ENCODE measurements around the gene AGBL5. TPM values are rescaled to one million over a fixed set of nuclear protein-coding genes. Genes with fewer than 3 reads are reported as not detected.

AGBL5 gene
- total and polyA plus RNA-seq, 8 donors, result 7.8 to 29.0 (median 12.2) TPM

DNA sequence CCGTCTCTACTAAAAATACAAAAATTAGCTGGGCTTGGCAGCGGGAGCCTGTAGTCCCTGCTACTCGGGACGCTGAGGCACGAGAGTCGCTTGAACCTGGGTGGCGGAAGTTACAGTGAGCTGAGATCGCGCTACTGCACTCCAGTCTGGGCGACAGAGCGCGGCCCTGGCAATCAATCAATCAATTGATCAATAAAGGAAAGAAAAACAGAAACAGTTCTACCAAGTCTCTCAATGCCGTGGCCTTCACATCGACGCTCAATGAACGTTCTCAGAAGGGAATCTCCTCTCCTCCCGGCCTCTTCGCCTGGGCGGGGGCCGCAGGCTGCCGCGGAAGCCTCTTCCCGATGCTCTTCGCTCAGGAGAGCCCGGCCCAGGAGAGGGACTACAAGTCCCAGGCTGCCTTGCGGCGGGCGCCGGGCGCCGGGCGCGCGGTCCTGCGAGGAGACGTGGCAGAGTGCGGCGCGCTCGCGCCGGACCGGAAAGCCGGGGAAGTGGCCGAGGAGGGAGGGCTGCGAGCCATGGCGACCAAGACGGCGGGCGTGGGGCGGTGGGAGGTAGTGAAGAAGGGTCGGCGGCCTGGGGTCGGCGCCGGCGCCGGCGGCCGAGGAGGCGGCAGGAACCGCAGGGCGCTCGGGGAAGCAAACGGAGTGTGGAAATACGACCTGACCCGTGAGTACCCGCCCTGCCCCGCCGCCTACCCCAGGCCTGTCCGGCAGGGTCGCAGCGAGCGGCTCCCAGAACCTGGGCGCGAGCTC lies 18.8 kb upstream of the AGBL5 start, which contains the start of gene TMEM214:
Gene TMEM214, plus strand, starts transcription at position 471 of the 758 bp plus-strand sequence. Its CDS starts 51 bp downstream, at position 522.
- DNase-seq, result peak; percentile 92 to 95
- Histone ChIP-seq H3K4me3 (peak within 1 kb of the TSS; percentile 78 to 99 (median 88)), H3K36me3 (peaks cover 27 to 43% (median 41%) of the 10 kb centered on the region in 4 donors), H3K27me3 (no peaks in the 10 kb centered on the region), H3K4me1 (peaks cover 9 to 40% (median 30%) of the 10 kb centered on the region in 4 donors), H3K9me3 (no peaks in the 10 kb centered on the region), H3K27ac (peak within 1 kb of the TSS; percentile 85 to 96 (median 88))
- intact Hi-C loops (cut with DNase I; ENCODE audit: low total_unique reads), result loop anchor here (10.0 kb wide), 1 partner anchor 52 kb away; the partner anchor contains the start of gene KHK
- 0 to 1% (median 0%) methylated on average over 36 to 76 of the region's 76 CpGs for WGBS, 5 donors
- TF ChIP-seq POLR2AphosphoS5 (IDR thresholded peaks at IDR 0.05) (peak; percentile 80 to 96 (median 80)), POLR2A (IDR thresholded peaks at IDR 0.05) (peak in 1 of 4 donors; percentile 50), EP300 (IDR thresholded peaks at IDR 0.05) (no peak)
- TF ChIP-seq, protein P1, sequence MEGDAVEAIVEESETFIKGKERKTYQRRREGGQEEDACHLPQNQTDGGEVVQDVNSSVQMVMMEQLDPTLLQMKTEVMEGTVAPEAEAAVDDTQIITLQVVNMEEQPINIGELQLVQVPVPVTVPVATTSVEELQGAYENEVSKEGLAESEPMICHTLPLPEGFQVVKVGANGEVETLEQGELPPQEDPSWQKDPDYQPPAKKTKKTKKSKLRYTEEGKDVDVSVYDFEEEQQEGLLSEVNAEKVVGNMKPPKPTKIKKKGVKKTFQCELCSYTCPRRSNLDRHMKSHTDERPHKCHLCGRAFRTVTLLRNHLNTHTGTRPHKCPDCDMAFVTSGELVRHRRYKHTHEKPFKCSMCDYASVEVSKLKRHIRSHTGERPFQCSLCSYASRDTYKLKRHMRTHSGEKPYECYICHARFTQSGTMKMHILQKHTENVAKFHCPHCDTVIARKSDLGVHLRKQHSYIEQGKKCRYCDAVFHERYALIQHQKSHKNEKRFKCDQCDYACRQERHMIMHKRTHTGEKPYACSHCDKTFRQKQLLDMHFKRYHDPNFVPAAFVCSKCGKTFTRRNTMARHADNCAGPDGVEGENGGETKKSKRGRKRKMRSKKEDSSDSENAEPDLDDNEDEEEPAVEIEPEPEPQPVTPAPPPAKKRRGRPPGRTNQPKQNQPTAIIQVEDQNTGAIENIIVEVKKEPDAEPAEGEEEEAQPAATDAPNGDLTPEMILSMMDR (IDR thresholded peaks at IDR 0.05), result no peak

DNA sequence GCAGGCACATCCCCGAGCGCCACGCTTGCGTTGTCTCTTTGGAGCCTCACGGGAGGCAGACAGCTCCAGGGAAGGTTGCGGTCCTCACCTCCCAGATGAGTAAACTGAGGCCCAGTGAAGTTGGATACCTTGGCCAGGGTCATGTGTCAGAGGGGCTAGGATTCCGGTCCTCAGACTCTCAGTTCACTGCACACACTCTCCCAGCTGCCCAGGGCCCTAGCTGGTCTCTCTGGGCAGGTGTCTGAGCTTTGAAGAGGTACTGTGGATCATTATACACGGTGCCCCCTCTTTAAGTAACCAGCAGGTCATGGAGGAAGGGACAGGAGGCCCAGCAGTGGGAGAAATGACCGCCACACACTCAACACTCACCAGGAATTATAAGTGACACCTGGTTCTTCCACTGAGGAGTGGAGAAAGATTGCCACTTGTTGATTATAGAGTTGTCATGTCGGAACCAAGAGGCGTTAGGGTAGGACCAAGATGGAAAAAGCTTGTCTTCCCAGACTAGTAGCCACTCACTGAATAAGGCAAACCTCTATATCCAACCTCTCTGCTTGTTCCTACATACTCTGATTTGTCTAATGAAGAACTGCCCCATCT lies 18.1 kb upstream of the AGBL5 start:
- 5 to 15% (median 8%) methylated on average over 4 to 11 of the region's 11 CpGs for WGBS, 5 donors
- H3K9me3 ChIP-seq, result no peaks in the 10 kb centered on the region
- intact Hi-C loops (cut with DNase I; ENCODE audit: low total_unique reads), result loop anchor here (10.0 kb wide), 1 partner anchor 51 kb away; the partner anchor contains the start of gene KHK
- peaks cover 34 to 46% (median 44%) of the 10 kb centered on the region in 4 donors for H3K36me3 ChIP-seq
- peak overlapping the region; percentile 85 to 96 (median 88) for H3K27ac ChIP-seq
- TF ChIP-seq, protein P1 (IDR thresholded peaks at IDR 0.05), result no peak
- TF ChIP-seq EP300 (IDR thresholded peaks at IDR 0.05) (no peak), POLR2A (IDR thresholded peaks at IDR 0.05) (no peak), POLR2AphosphoS5 (IDR thresholded peaks at IDR 0.05) (no peak)
- H3K4me1 ChIP-seq, result peaks cover 9 to 40% (median 30%) of the 10 kb centered on the region in 4 donors
- no peaks in the 10 kb centered on the region for H3K27me3 ChIP-seq
- DNase-seq, result no peak
- H3K4me3 ChIP-seq, result peak overlapping the region; percentile 78 to 99 (median 88)

DNA sequence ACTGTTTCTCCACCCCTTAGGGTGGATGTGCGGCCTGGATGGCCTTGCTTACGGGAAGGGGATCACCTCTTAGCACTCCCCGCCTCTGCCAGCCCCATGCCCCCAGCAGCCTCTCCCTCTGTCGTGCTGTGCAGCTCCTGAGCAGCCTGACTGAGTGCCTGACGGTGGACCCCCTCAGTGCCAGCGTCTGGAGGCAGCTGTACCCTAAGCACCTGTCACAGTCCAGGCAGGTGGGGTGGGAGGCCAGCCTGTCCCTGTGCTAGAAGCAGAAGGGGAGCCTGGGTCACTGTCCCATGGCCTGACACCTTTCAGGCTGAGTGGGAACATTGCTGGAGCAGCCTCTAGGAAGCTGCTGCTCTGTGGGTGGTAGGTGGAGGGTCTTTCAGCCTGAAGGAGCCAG lies 13.5 kb upstream of the AGBL5 start:
- no peaks in the 10 kb centered on the region for H3K9me3 ChIP-seq

More for the DNA sequence above, 13.5 kb upstream of the AGBL5 start:
- no peak for DNase-seq
- H3K4me3 ChIP-seq, result no peak overlapping the region
- H3K27me3 ChIP-seq, result no peaks in the 10 kb centered on the region
- intact Hi-C loops (cut with DNase I; ENCODE audit: low total_unique reads), result loop anchor here (10.0 kb wide), 1 partner anchor 47 kb away; the partner anchor contains the start of gene KHK
- peaks cover 64 to 83% (median 71%) of the 10 kb centered on the region in 4 donors for H3K36me3 ChIP-seq
- 90 to 94% (median 92%) methylated on average over 6 of the region's 6 CpGs for WGBS, 5 donors
- no peak for TF ChIP-seq POLR2AphosphoS5 (IDR thresholded peaks at IDR 0.05)
- TF ChIP-seq, protein P1 (IDR thresholded peaks at IDR 0.05), result no peak
- no peak for TF ChIP-seq EP300 (IDR thresholded peaks at IDR 0.05)
- no peak for TF ChIP-seq POLR2A (IDR thresholded peaks at IDR 0.05)
- peaks cover 9 to 32% (median 24%) of the 10 kb centered on the region in 4 donors for H3K4me1 ChIP-seq
- no peak overlapping the region for H3K27ac ChIP-seq

Data from stomach (tissue), 9 donors.